T-helper 2 cell treated with Interferon-gamma antibody and Interleukin-4, amounts not matched to agents 100 ng/mL and 5 ng/mL, for 36 hours (primary cell): ENCODE results near the gene MLXIP. TPM values are rescaled to one million over a fixed set of nuclear protein-coding genes. Genes with fewer than 3 reads are reported as not detected.

Source experiments
- intact Hi-C: fragments of 100-400 bp; cut with micrococcal nuclease; formaldehyde crosslinking; loops from one replicate; pipeline ENCODE4 v1.15.1; 2023
- total RNA-seq: library from RNA; stranded (reverse); gene quantifications from 2 replicates; pipeline ENCODE4 v1.2.3, GENCODE V29; 2022

Gene MLXIP
- total RNA-seq, 1 donor from 2014 or later, result 44.7 TPM

GRCh38 chr12:122076743-122077495, 1.6 kb upstream of the MLXIP start:
- intact Hi-C loops, result no loop called here

GRCh38 chr12:122079033-122079531, 526 bp downstream of the MLXIP start:
- intact Hi-C loops, result no loop called here

GRCh38 chr12:122079532-122080081, 1.1 kb downstream of the MLXIP start:
- intact Hi-C loops, result loop anchor here (2.0 kb wide), 1 partner anchor 191 kb away; the partner anchor contains the start of gene PSMD9

GRCh38 chr12:122080149-122081082, 1.9 kb downstream of the MLXIP start:
- intact Hi-C loops, result loop anchor here (2.0 kb wide), 1 partner anchor 192 kb away; the partner anchor contains the start of gene PSMD9

- intact Hi-C loops, result loop anchor here (2.0 kb wide), 1 partner anchor 192 kb away; the partner anchor contains the start of gene PSMD9
Observed at GRCh38 chr12:122081083-122081696, 2.6 kb downstream of the MLXIP start.

- intact Hi-C loops, result loop anchor here (2.0 kb wide), 1 partner anchor 193 kb away; the partner anchor contains the start of gene PSMD9
Observed at GRCh38 chr12:122081697-122082221, 3.2 kb downstream of the MLXIP start.

- intact Hi-C loops, result no loop called here
Observed at GRCh38 chr12:122082621-122083356, 4.2 kb downstream of the MLXIP start.

- intact Hi-C loops, result no loop called here
Observed at GRCh38 chr12:122084857-122085405, 6.4 kb downstream of the MLXIP start.

- intact Hi-C loops, result no loop called here
Observed at GRCh38 chr12:122085591-122085990, 7.0 kb downstream of the MLXIP start.

- intact Hi-C loops, result no loop called here
Observed at GRCh38 chr12:122086116-122086515, 7.6 kb downstream of the MLXIP start.

- intact Hi-C loops, result no loop called here
Observed at GRCh38 chr12:122086641-122087285, 8.2 kb downstream of the MLXIP start.

- intact Hi-C loops, result no loop called here
Observed at GRCh38 chr12:122087431-122088178, 9.0 kb downstream of the MLXIP start.

GRCh38 chr12:122088179-122088810, 9.7 kb downstream of the MLXIP start:
- intact Hi-C loops, result no loop called here

- intact Hi-C loops, result no loop called here
Observed at GRCh38 chr12:122089077-122089476, 10.5 kb downstream of the MLXIP start.

GRCh38 chr12:122090759-122091515, 12.4 kb downstream of the MLXIP start:
- intact Hi-C loops, result no loop called here

GRCh38 chr12:122093098-122093883, 14.7 kb downstream of the MLXIP start:
- intact Hi-C loops, result no loop called here
